K562 (cell line): ENCODE measurements around the gene PCGF6. TPM values are rescaled to one million over a fixed set of nuclear protein-coding genes. Genes with fewer than 3 reads are reported as not detected.

Source experiments
- CREBBP ChIP-seq: IDR thresholded peaks from one replicate; pipeline ENCODE4 v1.6.1; 2012; ENCODE audit warnings: low read depth, mild to moderate bottlenecking, control low read depth, inconsistent platforms, low read length
- E2F5 ChIP-seq: sonication (generic); formaldehyde crosslinking; IDR thresholded peaks from 2 replicates; pipeline ENCODE4 v1.8.0; 2022; ENCODE audit warnings: mild to moderate bottlenecking, missing genetic modification reagents
- FUS ChIP-seq: fragments of 200-400 bp; formaldehyde crosslinking; optimal IDR thresholded peaks from 2 replicates; pipeline ENCODE3; 2017; ENCODE audit warnings: low read depth, low read length
- HIVEP1 ChIP-seq: fragments of 250-450 bp; sonication (Bioruptor Pico); IDR thresholded peaks from 2 replicates; pipeline ENCODE4 v1.4.0; 2020; ENCODE audit warnings: mild to moderate bottlenecking
- HNRNPK ChIP-seq: fragments of 200-400 bp; formaldehyde crosslinking; IDR thresholded peaks from one replicate; pipeline ENCODE4 v1.6.1; 2018; ENCODE audit warnings: mild to moderate bottlenecking, low read depth, low read length; ENCODE audit not compliant: poor library complexity, severe bottlenecking
- KDM4B ChIP-seq, 2 experiments: fragments of 450-650 bp in 1 of 2; sonication (generic) in 1 of 2; IDR thresholded peaks; 2 replicates each; pipeline ENCODE4 v1.6.1; 2016 to 2017; ENCODE audit warnings: borderline replicate concordance in 2 of 2, antibody characterized with exemption in 1 of 2, low read depth in 1 of 2, mild to moderate bottlenecking in 1 of 2
- PHB ChIP-seq: fragments of 250-450 bp; sonication (Bioruptor Pico); IDR thresholded peaks from 2 replicates; pipeline ENCODE4 v1.5.0; 2021
- POLR2B ChIP-seq: fragments of 450-650 bp; IDR thresholded peaks from 2 replicates; pipeline ENCODE4 v1.6.1; 2018; ENCODE audit warnings: low read depth; ENCODE audit not compliant: partially characterized antibody
- SMAD4 ChIP-seq: fragments of 250-450 bp; sonication (Bioruptor Pico); conservative IDR thresholded peaks from 2 replicates; pipeline ENCODE4 v1.8.0; 2021; ENCODE audit warnings: inconsistent platforms, mild to moderate bottlenecking, moderate library complexity
- SREBF1 ChIP-seq: fragments of 150-350 bp; IDR thresholded peaks from 2 replicates; pipeline ENCODE4 v1.6.1; 2014; ENCODE audit warnings: antibody characterized with exemption, low read depth, low read length, borderline replicate concordance
- TAF7 ChIP-seq: fragments of 450-650 bp; IDR thresholded peaks from 2 replicates; pipeline ENCODE4 v1.6.1; 2016; ENCODE audit warnings: missing genetic modification characterization, missing compliant biosample characterization
- UBTF ChIP-seq, 2 experiments: IDR thresholded peaks; 2 replicates each; pipeline ENCODE4 v1.6.1; 2012; ENCODE audit warnings: improper control_type of control experiment in 2 of 2, low read depth in 2 of 2, low read length in 2 of 2, borderline replicate concordance in 1 of 2
- ZC3H11A ChIP-seq: IDR thresholded peaks from 2 replicates; pipeline ENCODE4 v1.6.1; 2012; ENCODE audit warnings: low read depth, low read length, improper control_type of control experiment
- ZFX ChIP-seq: sonication (generic); formaldehyde crosslinking; IDR thresholded peaks from 2 replicates; pipeline ENCODE4 v1.8.0; 2022; ENCODE audit warnings: mild to moderate bottlenecking, missing genetic modification reagents, moderate library complexity
- ZNF408 ChIP-seq: fragments of 250-450 bp; sonication (Bioruptor Pico); IDR thresholded peaks from 2 replicates; pipeline ENCODE4 v1.4.0; 2020; ENCODE audit warnings: low read depth, mild to moderate bottlenecking, moderate library complexity
- ZNF830 ChIP-seq: fragments of 250-450 bp; sonication (Bioruptor Pico); IDR thresholded peaks from 2 replicates; pipeline ENCODE4 v1.5.0; 2021; ENCODE audit warnings: mild to moderate bottlenecking
- polyA plus RNA-seq, 8 experiments: library from polyadenylated mRNA; depleted of rRNA in 4 of 8; stranded (reverse) in 5 of 8; unstranded in 3 of 8; fragments of >200 nt; fragmentation: Nextera tagmentation in 2 of 8; fragmentation: Illumina TruSeq in 1 of 8; extraction: Ambion mirVana in 2 of 8; extraction: Trizol in 1 of 8; gene quantifications; 2 replicates each; pipeline versions ENCODE4 v1.2.1 to v1.2.3, GENCODE V29; 2011 to 2014; ENCODE audit warnings: inconsistent platforms in 1 of 8, missing spikeins in 1 of 8
- total RNA-seq, 7 experiments: library from RNA; depleted of rRNA in 6 of 7; stranded (reverse); fragments of >200 nt in 6 of 7; fragmentation: Illumina TruSeq in 2 of 7; extraction: Trizol in 2 of 7; gene quantifications; 2 replicates each; pipeline versions ENCODE4 v1.2.1 to v1.2.3, GENCODE V29; 2011 to 2021; ENCODE audit warnings: low replicate concordance in 1 of 7
- TF ChIP-seq, protein P1 (sequence below): IDR thresholded peaks from 2 replicates; pipeline ENCODE4 v1.6.1; 2014; ENCODE audit warnings: antibody characterized with exemption
- TF ChIP-seq, protein P2 (sequence below): sonication (generic); formaldehyde crosslinking; IDR thresholded peaks from 2 replicates; pipeline ENCODE4 v1.8.0; 2022; ENCODE audit warnings: missing genetic modification reagents, mild to moderate bottlenecking, borderline replicate concordance
- TF ChIP-seq, protein P3 (sequence below): IDR thresholded peaks from 3 replicates; pipeline ENCODE4 v1.6.1; 2011; ENCODE audit warnings: borderline replicate concordance, mild to moderate bottlenecking, moderate library complexity; ENCODE audit not compliant: insufficient read length; ENCODE audit errors: extremely low read depth

Gene PCGF6
- total and polyA plus RNA-seq, 9 of the 15 experiments (the other 6 are each of a cell fraction or from before 2014, with no cell fraction given), result 8.4 to 24.6 (median 20.6) TPM

GRCh38 chr10:103396067-103396788 lies 45.3 kb upstream of the PCGF6 start, which contains the start of the genes ATP5MK and PDCD11 (continued):
- TF ChIP-seq SREBF1 (no peak), ZNF408 (CRISPR knock-in tag) (no peak), PHB (no peak), ZC3H11A (no peak), POLR2B (peak; percentile 78), FUS (no peak), E2F5 (CRISPR knock-in tag) (no peak), HIVEP1 (CRISPR knock-in tag) (no peak), HNRNPK (no peak), KDM4B (IDR thresholded peaks at IDR 0.05; ENCODE audit: borderline replicate concordance in 2 of 2, low read depth in 1 of 2) (peak in 1 of 2 experiments; percentile 84; a peak in 2 of 4 replicates), CREBBP (no peak), SMAD4 (no peak), ZNF830 (CRISPR knock-in tag) (no peak), ZFX (CRISPR knock-in tag) (peak; percentile 53), TAF7 (tag) (no peak), UBTF (IDR thresholded peaks at IDR 0.05; ENCODE audit: borderline replicate concordance in 1 of 2, low read depth in 2 of 2, low read length in 2 of 2) (no peak)
- TF ChIP-seq, protein P1, sequence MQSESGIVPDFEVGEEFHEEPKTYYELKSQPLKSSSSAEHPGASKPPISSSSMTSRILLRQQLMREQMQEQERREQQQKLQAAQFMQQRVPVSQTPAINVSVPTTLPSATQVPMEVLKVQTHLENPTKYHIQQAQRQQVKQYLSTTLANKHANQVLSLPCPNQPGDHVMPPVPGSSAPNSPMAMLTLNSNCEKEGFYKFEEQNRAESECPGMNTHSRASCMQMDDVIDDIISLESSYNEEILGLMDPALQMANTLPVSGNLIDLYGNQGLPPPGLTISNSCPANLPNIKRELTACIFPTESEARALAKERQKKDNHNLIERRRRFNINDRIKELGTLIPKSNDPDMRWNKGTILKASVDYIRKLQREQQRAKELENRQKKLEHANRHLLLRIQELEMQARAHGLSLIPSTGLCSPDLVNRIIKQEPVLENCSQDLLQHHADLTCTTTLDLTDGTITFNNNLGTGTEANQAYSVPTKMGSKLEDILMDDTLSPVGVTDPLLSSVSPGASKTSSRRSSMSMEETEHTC, result no peak
- TF ChIP-seq, protein P2, sequence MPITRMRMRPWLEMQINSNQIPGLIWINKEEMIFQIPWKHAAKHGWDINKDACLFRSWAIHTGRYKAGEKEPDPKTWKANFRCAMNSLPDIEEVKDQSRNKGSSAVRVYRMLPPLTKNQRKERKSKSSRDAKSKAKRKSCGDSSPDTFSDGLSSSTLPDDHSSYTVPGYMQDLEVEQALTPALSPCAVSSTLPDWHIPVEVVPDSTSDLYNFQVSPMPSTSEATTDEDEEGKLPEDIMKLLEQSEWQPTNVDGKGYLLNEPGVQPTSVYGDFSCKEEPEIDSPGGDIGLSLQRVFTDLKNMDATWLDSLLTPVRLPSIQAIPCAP (CRISPR knock-in tag), result no peak
- TF ChIP-seq, protein P3, sequence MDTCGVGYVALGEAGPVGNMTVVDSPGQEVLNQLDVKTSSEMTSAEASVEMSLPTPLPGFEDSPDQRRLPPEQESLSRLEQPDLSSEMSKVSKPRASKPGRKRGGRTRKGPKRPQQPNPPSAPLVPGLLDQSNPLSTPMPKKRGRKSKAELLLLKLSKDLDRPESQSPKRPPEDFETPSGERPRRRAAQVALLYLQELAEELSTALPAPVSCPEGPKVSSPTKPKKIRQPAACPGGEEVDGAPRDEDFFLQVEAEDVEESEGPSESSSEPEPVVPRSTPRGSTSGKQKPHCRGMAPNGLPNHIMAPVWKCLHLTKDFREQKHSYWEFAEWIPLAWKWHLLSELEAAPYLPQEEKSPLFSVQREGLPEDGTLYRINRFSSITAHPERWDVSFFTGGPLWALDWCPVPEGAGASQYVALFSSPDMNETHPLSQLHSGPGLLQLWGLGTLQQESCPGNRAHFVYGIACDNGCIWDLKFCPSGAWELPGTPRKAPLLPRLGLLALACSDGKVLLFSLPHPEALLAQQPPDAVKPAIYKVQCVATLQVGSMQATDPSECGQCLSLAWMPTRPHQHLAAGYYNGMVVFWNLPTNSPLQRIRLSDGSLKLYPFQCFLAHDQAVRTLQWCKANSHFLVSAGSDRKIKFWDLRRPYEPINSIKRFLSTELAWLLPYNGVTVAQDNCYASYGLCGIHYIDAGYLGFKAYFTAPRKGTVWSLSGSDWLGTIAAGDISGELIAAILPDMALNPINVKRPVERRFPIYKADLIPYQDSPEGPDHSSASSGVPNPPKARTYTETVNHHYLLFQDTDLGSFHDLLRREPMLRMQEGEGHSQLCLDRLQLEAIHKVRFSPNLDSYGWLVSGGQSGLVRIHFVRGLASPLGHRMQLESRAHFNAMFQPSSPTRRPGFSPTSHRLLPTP, result no peak
